SJSA1 (cell line): Measurements from ENCODE around the gene NGRN. TPM values are rescaled to one million over a fixed set of nuclear protein-coding genes. Genes with fewer than 3 reads are reported as not detected.

Source experiments
- DNase-seq, 2 experiments: peaks; one replicate each; pipeline ENCODE4 v3.0.0-alpha.2; 2015 to 2020; ENCODE audit warnings: low spot score in 2 of 2, low read depth in 1 of 2
- H3K27ac ChIP-seq: fragments of 250-450 bp; sonication (Bioruptor Pico); 2 replicates; pipeline ENCODE4 v1.5.1; 2020; ENCODE audit warnings: mild to moderate bottlenecking, moderate library complexity
- H3K27me3 ChIP-seq: fragments of 250-450 bp; sonication (Bioruptor Pico); replicated peaks from 2 replicates; pipeline ENCODE4 v1.5.1; 2020; ENCODE audit warnings: mild to moderate bottlenecking, moderate library complexity
- H3K36me3 ChIP-seq: fragments of 250-450 bp; sonication (Bioruptor Pico); 2 replicates; pipeline ENCODE4 v1.5.1; 2020; ENCODE audit warnings: mild to moderate bottlenecking
- H3K4me1 ChIP-seq: fragments of 250-450 bp; sonication (Bioruptor Pico); replicated peaks from 2 replicates; pipeline ENCODE4 v1.6.1; 2021; ENCODE audit warnings: mild to moderate bottlenecking
- H3K4me3 ChIP-seq: fragments of 250-450 bp; sonication (Bioruptor Pico); 2 replicates; pipeline ENCODE4 v1.5.1; 2020; ENCODE audit warnings: mild to moderate bottlenecking
- H3K9me3 ChIP-seq: fragments of 250-450 bp; sonication (Bioruptor Pico); replicated peaks from 2 replicates; pipeline ENCODE4 v1.5.1; 2020; ENCODE audit warnings: mild to moderate bottlenecking
- total RNA-seq: library from RNA; depleted of rRNA; stranded (reverse); fragments of >200 nt; shearing (Covaris generic); gene quantifications from 2 replicates; pipeline ENCODE4 v1.2.3, GENCODE V29; 2014; rRNA removed

Gene NGRN
- total RNA-seq, result 138 and 157 TPM in 2 replicates

DNA sequence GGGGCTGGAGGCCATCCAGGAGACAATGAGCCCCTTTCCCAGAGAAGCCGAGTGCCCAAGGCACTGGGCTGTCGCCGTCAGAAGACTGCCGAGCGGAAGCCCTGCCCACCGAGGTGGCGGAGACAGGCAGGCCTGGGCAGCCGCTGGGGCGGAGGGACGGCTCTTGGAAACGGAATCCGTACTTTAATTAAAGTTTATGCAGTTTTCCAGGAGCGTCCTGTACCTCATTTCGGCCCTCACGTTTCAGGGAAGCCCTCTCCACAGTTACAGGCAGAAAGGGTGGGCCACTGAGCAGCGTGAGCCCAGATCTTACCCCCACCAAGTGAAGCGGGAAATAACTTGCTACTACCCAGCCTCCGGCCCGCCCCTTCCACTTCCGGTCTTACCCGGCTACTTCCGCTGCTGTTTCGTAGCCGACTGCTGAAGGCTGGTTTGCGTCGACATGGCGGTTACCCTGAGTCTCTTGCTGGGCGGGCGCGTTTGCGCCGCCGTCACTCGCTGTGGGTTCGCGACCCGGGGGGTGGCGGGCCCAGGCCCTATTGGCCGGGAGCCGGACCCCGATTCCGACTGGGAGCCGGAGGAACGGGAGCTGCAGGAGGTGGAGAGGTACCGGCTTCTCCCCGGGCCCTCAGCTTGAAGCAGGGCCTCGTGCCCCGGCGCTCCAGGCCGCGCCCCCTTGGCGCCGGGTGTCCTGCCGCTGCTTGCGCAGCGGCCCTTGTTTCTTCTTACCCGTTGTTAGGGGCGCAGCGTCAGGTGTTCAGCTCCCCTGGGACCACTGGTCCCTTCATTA, at the start of gene NGRN:
NGRN (plus strand) TSS at position 402 of the 790 bp plus-strand sequence; CDS start at position 443, 41 bp downstream.
- peak within 1 kb of the TSS; percentile 81 for H3K4me3 ChIP-seq
- peaks cover 29% of the 10 kb centered on the region for H3K36me3 ChIP-seq
- DNase-seq, result peak; percentile 91 to 96
- no peaks in the 10 kb centered on the region for H3K9me3 ChIP-seq
- H3K27me3 ChIP-seq, result no peaks in the 10 kb centered on the region
- peak within 1 kb of the TSS; percentile 94 for H3K27ac ChIP-seq
- H3K4me1 ChIP-seq, result peaks cover 27% of the 10 kb centered on the region

DNA sequence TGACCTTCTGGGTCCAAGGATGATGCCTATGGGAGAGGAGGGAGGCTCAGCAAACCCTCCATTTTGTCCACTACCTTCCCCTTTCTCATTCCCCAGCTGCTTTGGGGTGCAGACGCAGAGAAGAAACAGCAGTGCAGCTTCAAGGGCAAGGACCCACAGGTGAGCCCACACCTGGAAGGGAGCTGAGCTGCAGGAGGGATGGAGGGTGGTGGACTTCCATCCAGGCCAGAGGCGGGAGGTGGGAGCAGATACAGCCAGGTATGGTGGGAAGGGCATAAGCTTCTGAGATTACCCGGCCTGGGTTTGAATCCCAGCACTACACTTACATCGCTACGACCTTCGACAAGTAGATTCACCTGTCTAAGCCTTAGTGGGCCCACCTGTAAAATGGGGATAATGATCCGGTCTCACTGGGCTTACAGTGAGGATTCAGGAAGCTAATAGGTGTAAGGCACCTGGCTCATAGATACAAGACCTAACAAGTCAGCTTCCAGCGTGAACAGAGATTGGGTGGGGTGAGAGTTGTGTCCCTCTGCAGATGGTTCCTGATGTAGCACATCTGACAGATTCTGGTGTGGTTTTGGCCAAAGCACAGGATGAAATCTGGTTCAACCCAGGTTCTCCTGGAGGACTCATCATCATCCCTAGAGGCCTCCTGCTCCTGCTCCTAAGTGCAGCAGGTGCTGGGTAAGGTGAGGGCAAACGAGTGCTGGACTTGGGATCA, 47.6 kb upstream of the NGRN start:
- Histone ChIP-seq H3K27ac (no peak overlapping the region), H3K36me3 (peaks cover 4% of the 10 kb centered on the region), H3K9me3 (no peaks in the 10 kb centered on the region), H3K27me3 (no peaks in the 10 kb centered on the region), H3K4me3 (no peak overlapping the region), H3K4me1 (peaks cover 8% of the 10 kb centered on the region)
- no peak for DNase-seq

GRCh38 chr15:90219421-90220141, 45.9 kb upstream of the NGRN start:
- no peaks in the 10 kb centered on the region for H3K9me3 ChIP-seq
- H3K27me3 ChIP-seq, result no peaks in the 10 kb centered on the region
- peaks cover 7% of the 10 kb centered on the region for H3K36me3 ChIP-seq
- no peak overlapping the region for H3K4me3 ChIP-seq
- H3K4me1 ChIP-seq, result peaks cover 8% of the 10 kb centered on the region
- no peak overlapping the region for H3K27ac ChIP-seq
- peak; percentile 58 to 66 for DNase-seq

GRCh38 chr15:90221246-90221900, 44.1 kb upstream of the NGRN start:
- peak; percentile 56 to 83 for DNase-seq
- H3K4me3 ChIP-seq, result no peak overlapping the region

DNA sequence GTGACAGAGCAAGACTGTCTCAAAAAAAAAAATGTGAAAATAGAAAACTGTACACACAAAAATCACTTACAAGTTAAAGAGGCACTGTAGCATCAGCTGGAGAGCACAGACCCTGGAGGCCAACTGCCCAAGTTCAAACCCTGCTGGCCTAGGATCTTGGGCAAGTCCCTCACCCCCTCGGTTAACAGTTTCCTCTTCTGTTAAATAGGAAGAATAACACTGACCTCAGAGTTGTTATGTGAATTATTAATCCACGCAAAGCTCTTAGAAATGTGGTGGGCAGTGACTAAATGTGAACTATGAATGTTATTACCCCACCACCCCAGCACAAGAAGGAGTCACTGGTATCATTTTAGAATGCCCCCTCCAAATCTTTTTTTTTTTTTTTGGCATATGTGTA, 42.9 kb upstream of the NGRN start:
- Histone ChIP-seq H3K4me1 (peaks cover 8% of the 10 kb centered on the region), H3K27me3 (no peaks in the 10 kb centered on the region), H3K36me3 (peaks cover 18% of the 10 kb centered on the region), H3K9me3 (no peaks in the 10 kb centered on the region), H3K4me3 (no peak overlapping the region), H3K27ac (no peak overlapping the region)
- DNase-seq, result no peak

More at GRCh38 chr15:90221246-90221900, 44.1 kb upstream of the NGRN start:
- H3K27ac ChIP-seq, result no peak overlapping the region
- H3K27me3 ChIP-seq, result no peaks in the 10 kb centered on the region
- H3K4me1 ChIP-seq, result peaks cover 8% of the 10 kb centered on the region
- peaks cover 17% of the 10 kb centered on the region for H3K36me3 ChIP-seq
- no peaks in the 10 kb centered on the region for H3K9me3 ChIP-seq

DNA sequence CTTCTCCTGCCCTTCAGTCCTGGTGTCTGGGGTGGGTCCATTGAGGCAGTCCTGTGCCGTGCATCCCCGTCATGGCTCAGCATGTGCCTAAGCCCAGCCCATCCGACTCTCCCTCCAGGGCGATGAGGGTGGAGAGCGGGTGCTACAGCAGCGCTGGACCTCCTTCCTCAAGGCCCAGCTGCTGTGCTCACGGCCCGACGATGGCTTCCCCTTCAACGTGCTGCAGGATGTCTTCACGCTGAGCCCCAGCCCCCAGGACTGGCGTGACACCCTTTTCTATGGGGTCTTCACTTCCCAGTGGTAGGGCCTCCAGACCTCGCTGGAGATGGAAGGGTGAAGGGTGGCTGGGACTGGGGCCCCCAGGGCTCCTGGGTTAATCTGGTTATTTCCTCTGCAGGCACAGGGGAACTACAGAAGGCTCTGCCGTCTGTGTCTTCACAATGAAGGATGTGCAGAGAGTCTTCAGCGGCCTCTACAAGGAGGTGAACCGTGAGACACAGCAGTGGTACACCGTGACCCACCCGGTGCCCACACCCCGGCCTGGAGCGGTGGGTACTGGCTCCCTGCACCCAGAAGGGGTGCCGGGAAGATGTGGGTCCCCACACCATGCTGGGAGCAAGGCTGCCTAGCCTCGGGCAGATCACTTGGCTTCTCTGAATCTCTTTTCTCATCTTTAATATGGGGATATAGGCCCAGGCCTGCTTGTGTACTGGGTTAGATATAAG, 41.9 kb upstream of the NGRN start:
- Histone ChIP-seq H3K36me3 (peaks cover 26% of the 10 kb centered on the region), H3K27ac (no peak overlapping the region), H3K4me1 (peaks cover 8% of the 10 kb centered on the region), H3K27me3 (no peaks in the 10 kb centered on the region), H3K9me3 (no peaks in the 10 kb centered on the region), H3K4me3 (no peak overlapping the region)
- DNase-seq, result no peak

- Histone ChIP-seq H3K27ac (no peak overlapping the region), H3K27me3 (no peaks in the 10 kb centered on the region), H3K36me3 (peaks cover 39% of the 10 kb centered on the region), H3K4me3 (no peak overlapping the region), H3K4me1 (peaks cover 8% of the 10 kb centered on the region), H3K9me3 (no peaks in the 10 kb centered on the region)
- no peak for DNase-seq
Observed at GRCh38 chr15:90225047-90225446, 40.4 kb upstream of the NGRN start.

GRCh38 chr15:90225504-90226234, 39.8 kb upstream of the NGRN start:
- peaks cover 8% of the 10 kb centered on the region for H3K4me1 ChIP-seq
- H3K9me3 ChIP-seq, result no peaks in the 10 kb centered on the region
- no peak overlapping the region for H3K4me3 ChIP-seq
- H3K36me3 ChIP-seq, result peaks cover 45% of the 10 kb centered on the region
- H3K27ac ChIP-seq, result no peak overlapping the region
- H3K27me3 ChIP-seq, result no peaks in the 10 kb centered on the region
- no peak for DNase-seq

DNA sequence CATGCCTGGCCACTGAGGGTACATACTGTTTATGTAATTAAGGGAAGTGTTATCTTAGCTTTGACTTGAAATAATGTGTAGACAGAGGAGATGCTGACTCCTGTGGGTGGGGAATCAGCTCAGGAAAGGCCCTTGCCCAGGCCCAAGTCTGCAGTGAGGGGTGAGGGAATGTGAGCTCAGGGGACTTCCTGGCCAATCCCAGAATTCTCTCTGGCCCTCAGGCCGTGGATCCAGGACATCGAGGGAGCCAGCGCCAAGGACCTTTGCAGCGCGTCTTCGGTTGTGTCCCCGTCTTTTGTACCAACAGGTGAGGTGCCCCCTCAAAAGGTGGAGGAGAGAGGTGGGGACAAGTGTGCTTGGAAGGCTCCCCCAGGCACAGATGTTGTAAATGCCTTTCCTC, 38.1 kb upstream of the NGRN start:
- no peaks in the 10 kb centered on the region for H3K9me3 ChIP-seq
- no peak for DNase-seq
- H3K4me1 ChIP-seq, result peaks cover 7% of the 10 kb centered on the region
- H3K27me3 ChIP-seq, result no peaks in the 10 kb centered on the region
- no peak overlapping the region for H3K4me3 ChIP-seq
- H3K27ac ChIP-seq, result no peak overlapping the region
- H3K36me3 ChIP-seq, result peaks cover 56% of the 10 kb centered on the region

DNA sequence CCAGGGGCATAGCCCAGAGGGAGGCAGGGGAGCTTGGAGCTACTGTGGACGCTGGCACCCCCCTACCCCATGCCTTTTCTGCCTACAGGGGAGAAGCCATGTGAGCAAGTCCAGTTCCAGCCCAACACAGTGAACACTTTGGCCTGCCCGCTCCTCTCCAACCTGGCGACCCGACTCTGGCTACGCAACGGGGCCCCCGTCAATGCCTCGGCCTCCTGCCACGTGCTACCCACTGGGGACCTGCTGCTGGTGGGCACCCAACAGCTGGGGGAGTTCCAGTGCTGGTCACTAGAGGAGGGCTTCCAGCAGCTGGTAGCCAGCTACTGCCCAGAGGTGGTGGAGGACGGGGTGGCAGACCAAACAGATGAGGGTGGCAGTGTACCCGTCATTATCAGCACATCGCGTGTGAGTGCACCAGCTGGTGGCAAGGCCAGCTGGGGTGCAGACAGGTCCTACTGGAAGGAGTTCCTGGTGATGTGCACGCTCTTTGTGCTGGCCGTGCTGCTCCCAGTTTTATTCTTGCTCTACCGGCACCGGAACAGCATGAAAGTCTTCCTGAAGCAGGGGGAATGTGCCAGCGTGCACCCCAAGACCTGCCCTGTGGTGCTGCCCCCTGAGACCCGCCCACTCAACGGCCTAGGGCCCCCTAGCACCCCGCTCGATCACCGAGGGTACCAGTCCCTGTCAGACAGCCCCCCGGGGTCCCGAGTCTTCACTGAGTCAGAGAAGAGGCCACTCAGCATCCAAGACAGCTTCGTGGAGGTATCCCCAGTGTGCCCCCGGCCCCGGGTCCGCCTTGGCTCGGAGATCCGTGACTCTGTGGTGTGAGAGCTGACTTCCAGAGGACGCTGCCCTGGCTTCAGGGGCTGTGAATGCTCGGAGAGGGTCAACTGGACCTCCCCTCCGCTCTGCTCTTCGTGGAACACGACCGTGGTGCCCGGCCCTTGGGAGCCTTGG, 37.4 kb upstream of the NGRN start:
- no peak overlapping the region for H3K27ac ChIP-seq
- no peak for DNase-seq

DNA sequence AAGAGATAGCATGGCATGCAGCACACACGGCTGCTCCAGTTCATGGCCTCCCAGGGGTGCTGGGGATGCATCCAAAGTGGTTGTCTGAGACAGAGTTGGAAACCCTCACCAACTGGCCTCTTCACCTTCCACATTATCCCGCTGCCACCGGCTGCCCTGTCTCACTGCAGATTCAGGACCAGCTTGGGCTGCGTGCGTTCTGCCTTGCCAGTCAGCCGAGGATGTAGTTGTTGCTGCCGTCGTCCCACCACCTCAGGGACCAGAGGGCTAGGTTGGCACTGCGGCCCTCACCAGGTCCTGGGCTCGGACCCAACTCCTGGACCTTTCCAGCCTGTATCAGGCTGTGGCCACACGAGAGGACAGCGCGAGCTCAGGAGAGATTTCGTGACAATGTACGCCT, 36.5 kb upstream of the NGRN start:
- DNase-seq, result no peak
- H3K27ac ChIP-seq, result no peak overlapping the region
- H3K9me3 ChIP-seq, result no peaks in the 10 kb centered on the region
- H3K27me3 ChIP-seq, result no peaks in the 10 kb centered on the region
- peaks cover 18% of the 10 kb centered on the region for H3K4me1 ChIP-seq
- no peak overlapping the region for H3K4me3 ChIP-seq
- H3K36me3 ChIP-seq, result peaks cover 59% of the 10 kb centered on the region

More for the DNA sequence above, 37.4 kb upstream of the NGRN start:
- Histone ChIP-seq H3K4me1 (peaks cover 12% of the 10 kb centered on the region), H3K36me3 (peaks cover 56% of the 10 kb centered on the region), H3K4me3 (no peak overlapping the region), H3K27me3 (no peaks in the 10 kb centered on the region), H3K9me3 (no peaks in the 10 kb centered on the region)
